A549 (cell line): Measurements from ENCODE around the gene MYH10. TPM values are rescaled to one million over a fixed set of nuclear protein-coding genes. Genes with fewer than 3 reads are reported as not detected.

Source experiments
- ATAC-seq, 2 experiments: fragments of 200-7000 bp in 1 of 2; fragments of >200 bp in 1 of 2; cut with Nextera tagmentation in 1 of 2; cut with Tn5 transposase in 1 of 2; 3 replicates each; pipeline versions ENCODE4 v1.8.0 to v1.9.1; 2018 to 2020; ENCODE audit warnings: mild to moderate bottlenecking in 1 of 2, moderate library complexity in 1 of 2
- CTCF ChIA-PET: fragments of 300-600 bp; sonication (Branson Sonifier 250); formaldehyde crosslinking; extraction: SDS; loops from one replicate; lab custom pipeline; 2021; ENCODE audit warnings: antibody characterized with exemption, inconsistent platforms; lab: Yijun Ruan, JAX
- POLR2A ChIA-PET: fragments of 350-600 bp; formaldehyde crosslinking; extraction: SDS; loops from one replicate; lab custom pipeline; 2021; ENCODE audit warnings: antibody characterized with exemption, inconsistent platforms; lab: Yijun Ruan, JAX
- DNase-seq, 2 experiments: peaks; one replicate each; pipeline versions ENCODE4 v3.0.0 to v3.0.0-alpha.2; 2011 to 2016; ENCODE audit warnings: low read depth in 1 of 2, low spot score in 1 of 2
- FAIRE-seq: peaks from 2 replicates; lab custom pipeline; 2011; peaks lifted over from hg19 to GRCh38; lab: Jason Lieb, UNC
- H3K27ac ChIP-seq, 2 experiments: fragments of >200 bp; sonication (Bioruptor Twin); formaldehyde crosslinking; 3 replicates each; pipeline ENCODE4 v1.5.1; 2016 to 2017
- H3K4me1 ChIP-seq: fragments of >200 bp; sonication (Bioruptor Twin); formaldehyde crosslinking; 3 replicates; pipeline ENCODE4 v1.6.1; 2016
- H3K4me2 ChIP-seq: fragments of >200 bp; sonication (Bioruptor Twin); formaldehyde crosslinking; 3 replicates; pipeline ENCODE4 v1.6.1; 2016
- H3K4me3 ChIP-seq: fragments of >200 bp; sonication (Bioruptor Twin); formaldehyde crosslinking; 3 replicates; pipeline ENCODE4 v1.5.1; 2016
- H3K9me3 ChIP-seq: fragments of >200 bp; sonication (Bioruptor Twin); formaldehyde crosslinking; 3 replicates; pipeline ENCODE4 v1.6.1; 2016
- CBX2 ChIP-seq: fragments of 200-600 bp; sonication (generic); IDR thresholded peaks from 2 replicates; pipeline ENCODE4 v1.6.1; 2016; ENCODE audit warnings: low read depth, mild to moderate bottlenecking, borderline replicate concordance
- EP300 ChIP-seq, 2 experiments: fragments of >200 bp; sonication (Bioruptor Twin); formaldehyde crosslinking; IDR thresholded peaks; 2 replicates in 1 of 2; 3 replicates in 1 of 2; pipeline ENCODE4 v1.6.1; 2016 to 2017
- FOSB ChIP-seq: fragments of 250-450 bp; sonication (Bioruptor Pico); IDR thresholded peaks from 2 replicates; pipeline ENCODE4 v1.5.0; 2020; ENCODE audit warnings: mild to moderate bottlenecking, moderate library complexity
- FOSL2 ChIP-seq, 2 experiments: fragments of 450-650 bp in 1 of 2; fragments of >200 bp in 1 of 2; sonication (Bioruptor Twin) in 1 of 2; formaldehyde crosslinking; IDR thresholded peaks; 2 replicates each; pipeline versions ENCODE4 v1.5.0 to v1.6.1; 2016 to 2020; ENCODE audit warnings: mild to moderate bottlenecking in 1 of 2, moderate library complexity in 1 of 2
- FOXS1 ChIP-seq: fragments of 250-450 bp; sonication (Bioruptor Pico); IDR thresholded peaks from 2 replicates; pipeline ENCODE4 v1.5.0; 2020; ENCODE audit warnings: mild to moderate bottlenecking, moderate library complexity
- HDAC2 ChIP-seq: fragments of 200-600 bp; sonication (generic); IDR thresholded peaks from 2 replicates; pipeline ENCODE4 v1.6.1; 2016
- HMGXB4 ChIP-seq: fragments of 250-450 bp; sonication (Bioruptor Pico); IDR thresholded peaks from 2 replicates; pipeline ENCODE4 v1.5.0; 2021; ENCODE audit warnings: mild to moderate bottlenecking, moderate library complexity, borderline replicate concordance
- HOXA7 ChIP-seq: fragments of 250-450 bp; sonication (Bioruptor Pico); IDR thresholded peaks from 2 replicates; pipeline ENCODE4 v1.5.0; 2020; ENCODE audit warnings: mild to moderate bottlenecking, moderate library complexity
- HOXB5 ChIP-seq: fragments of 250-450 bp; sonication (Bioruptor Pico); IDR thresholded peaks from 2 replicates; pipeline ENCODE4 v1.5.0; 2020; ENCODE audit warnings: mild to moderate bottlenecking, moderate library complexity
- KDM1A ChIP-seq: fragments of 200-600 bp; sonication (generic); IDR thresholded peaks from 2 replicates; pipeline ENCODE4 v1.6.1; 2016; ENCODE audit warnings: low read depth, mild to moderate bottlenecking
- MAFK ChIP-seq: fragments of 450-650 bp; IDR thresholded peaks from 2 replicates; pipeline ENCODE4 v1.6.1; 2014; ENCODE audit not compliant: partially characterized antibody
- NPAS2 ChIP-seq: fragments of 250-450 bp; sonication (Bioruptor Pico); IDR thresholded peaks from 2 replicates; pipeline ENCODE4 v1.8.0; 2022; ENCODE audit warnings: mild to moderate bottlenecking, moderate library complexity, borderline replicate concordance
- PBX3 ChIP-seq: IDR thresholded peaks from 2 replicates; pipeline ENCODE4 v1.6.1; 2012
- POLR2AphosphoS2 ChIP-seq: conservative IDR thresholded peaks from 2 replicates; pipeline ENCODE4 v1.6.1; 2012; ENCODE audit warnings: low read length, improper control_type of control experiment, inconsistent platforms
- RCOR1 ChIP-seq: fragments of 150-350 bp; IDR thresholded peaks from 2 replicates; pipeline ENCODE4 v1.6.1; 2014; ENCODE audit warnings: antibody characterized with exemption, low read length, low read depth
- RFX5 ChIP-seq: fragments of 450-650 bp; IDR thresholded peaks from 2 replicates; pipeline ENCODE4 v1.7.1; 2014; ENCODE audit warnings: antibody characterized with exemption, mild to moderate bottlenecking, moderate library complexity
- TFCP2L1 ChIP-seq: fragments of 250-450 bp; sonication (Bioruptor Pico); IDR thresholded peaks from 2 replicates; pipeline ENCODE4 v1.5.0; 2021; ENCODE audit warnings: mild to moderate bottlenecking
- ZC3H11A ChIP-seq: fragments of 450-650 bp; IDR thresholded peaks from 2 replicates; pipeline ENCODE4 v1.6.1; 2014; ENCODE audit warnings: antibody characterized with exemption, mild to moderate bottlenecking
- ZNF302 ChIP-seq: fragments of 250-450 bp; sonication (Bioruptor Pico); IDR thresholded peaks from 2 replicates; pipeline ENCODE4 v1.9.0; 2021; ENCODE audit warnings: inconsistent platforms, mild to moderate bottlenecking, moderate library complexity
- WGBS: methylation state at CpG from one replicate; pipeline ENCODE4 v1.1.6; 2017; ENCODE audit errors: missing lambda C conversion rate; 5-methylcytosine and 5-hydroxymethylcytosine counted together
- polyA plus RNA-seq, 4 experiments: library from polyadenylated mRNA; depleted of rRNA in 3 of 4; stranded (reverse); fragments of >200 nt; fragmentation: RNase III in 1 of 4; extraction: RNeasy Plus Mini Kit Qiagen cat#74134 plus additional on column Dnase treatment in 1 of 4; gene quantifications; 2 replicates in 3 of 4; 3 replicates in 1 of 4; pipeline ENCODE4 v1.2.3, GENCODE V29; 2011 to 2017
- TF ChIP-seq, protein P1 (sequence below): fragments of >200 bp; sonication (Bioruptor Twin); formaldehyde crosslinking; IDR thresholded peaks from 3 replicates; pipeline ENCODE4 v1.6.1; 2016
- TF ChIP-seq, protein P2 (sequence below): fragments of 450-650 bp; IDR thresholded peaks from 2 replicates; pipeline ENCODE4 v1.6.1; 2014; ENCODE audit warnings: antibody characterized with exemption

Gene MYH10
- polyA plus RNA-seq, 2 of the 4 experiments (the other 2 are of a cell fraction) = 26.5 to 28.3 TPM

DNA sequence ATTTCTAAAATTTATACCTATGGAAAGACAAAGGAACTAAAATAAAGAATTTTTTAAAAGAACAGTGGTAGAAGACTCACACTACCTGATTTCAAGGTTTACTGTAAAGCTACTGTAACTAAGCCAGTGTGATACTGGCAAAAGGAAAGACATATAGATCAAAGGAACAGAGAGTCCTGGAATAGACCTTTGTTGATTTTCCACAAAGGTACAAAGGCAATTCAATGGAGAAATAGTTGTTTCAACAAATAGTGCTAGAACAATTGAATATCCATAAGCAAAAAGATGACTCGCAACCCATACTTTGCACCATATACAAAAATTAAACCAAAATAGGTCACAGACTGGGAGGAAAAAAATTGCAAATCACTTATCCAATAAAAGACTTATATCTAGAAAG, 36.7 kb downstream of the MYH10 start (continued):
- TF ChIP-seq CBX2 = no peak
- TF ChIP-seq FOXS1 (CRISPR knock-in tag) = no peak

DNA sequence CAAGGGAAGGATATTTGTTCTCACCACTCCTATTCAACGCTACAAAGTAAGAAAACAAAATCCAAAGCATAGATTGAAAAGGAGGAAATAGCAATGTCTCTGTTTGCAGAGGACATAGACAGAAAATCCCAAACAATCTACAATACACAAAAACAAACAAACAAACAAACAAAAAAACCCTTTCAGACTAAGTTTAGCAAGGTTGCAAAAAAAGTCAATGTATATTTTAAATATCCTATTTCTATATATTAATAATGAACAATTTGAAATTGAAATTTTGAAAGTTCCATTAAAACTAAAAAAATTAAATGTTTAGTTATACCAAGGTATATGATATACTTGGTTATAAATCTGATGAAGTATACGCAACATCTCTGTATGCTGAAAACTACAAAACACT, 37.2 kb downstream of the MYH10 start:
- ATAC-seq = no peak
- TF ChIP-seq MAFK (peak; percentile 24), TFCP2L1 (CRISPR knock-in tag) (no peak)
- TF ChIP-seq, all 56 proteins: peak for 1
- POLR2A ChIA-PET = no interaction called here
- no peaks in the 10 kb centered on the region for H3K4me1 ChIP-seq
- FAIRE-seq (no peak), DNase-seq (no peak)
- CTCF ChIA-PET = no interaction called here
- H3K9me3 ChIP-seq = no peaks in the 10 kb centered on the region
- H3K4me2 ChIP-seq = no peak overlapping the region
- no peak overlapping the region for H3K4me3 ChIP-seq
- WGBS = 94% methylated on average over 2 of the region's 2 CpGs
- no peak overlapping the region for H3K27ac ChIP-seq

DNA sequence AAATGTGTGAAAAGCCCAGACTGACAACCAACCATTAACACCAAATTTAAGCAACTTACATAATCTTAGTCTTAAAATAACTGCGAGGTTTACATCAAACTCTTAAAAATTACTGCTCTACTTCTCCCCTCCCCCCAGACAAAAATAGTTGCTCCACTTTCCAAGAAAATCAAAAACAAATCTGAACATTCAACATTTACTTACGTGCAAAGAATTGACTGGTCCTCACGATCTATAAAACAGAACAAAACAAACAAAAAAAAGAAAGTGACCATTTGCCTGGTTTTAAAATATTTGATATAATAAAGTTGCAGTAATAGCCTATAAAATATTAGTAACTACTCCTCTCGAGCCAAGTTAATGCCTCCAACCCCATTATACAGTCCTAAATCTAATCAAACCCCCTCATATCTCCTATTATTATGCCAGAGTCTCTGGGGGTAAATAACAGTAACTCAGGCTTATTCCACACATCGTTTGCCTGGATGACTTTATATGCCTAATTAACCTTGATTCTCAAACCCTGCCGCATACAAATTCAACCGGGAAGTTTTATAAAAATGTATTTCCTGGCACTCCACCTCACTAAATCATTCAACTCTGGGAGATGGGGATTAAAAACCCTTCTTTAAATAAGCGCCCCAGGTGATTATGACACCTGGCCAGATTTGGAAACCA, 41.5 kb downstream of the MYH10 start:
- no peak for ATAC-seq
- no peak overlapping the region for H3K4me3 ChIP-seq
- TF ChIP-seq HOXA7 (CRISPR knock-in tag) (no peak), HDAC2 (no peak), EP300 (IDR thresholded peaks at IDR 0.05) (no peak), FOSB (no peak), NPAS2 (CRISPR knock-in tag) (no peak), PBX3 (no peak), POLR2AphosphoS2 (no peak), HOXB5 (CRISPR knock-in tag) (no peak), RCOR1 (no peak), ZC3H11A (no peak), HMGXB4 (CRISPR knock-in tag) (no peak), FOSL2 (IDR thresholded peaks at IDR 0.05) (no peak), FOSL2 (CRISPR knock-in tag; IDR thresholded peaks at IDR 0.05) (no peak), ZNF302 (CRISPR knock-in tag) (no peak), KDM1A (no peak), RFX5 (no peak)
- TF ChIP-seq, protein P1, sequence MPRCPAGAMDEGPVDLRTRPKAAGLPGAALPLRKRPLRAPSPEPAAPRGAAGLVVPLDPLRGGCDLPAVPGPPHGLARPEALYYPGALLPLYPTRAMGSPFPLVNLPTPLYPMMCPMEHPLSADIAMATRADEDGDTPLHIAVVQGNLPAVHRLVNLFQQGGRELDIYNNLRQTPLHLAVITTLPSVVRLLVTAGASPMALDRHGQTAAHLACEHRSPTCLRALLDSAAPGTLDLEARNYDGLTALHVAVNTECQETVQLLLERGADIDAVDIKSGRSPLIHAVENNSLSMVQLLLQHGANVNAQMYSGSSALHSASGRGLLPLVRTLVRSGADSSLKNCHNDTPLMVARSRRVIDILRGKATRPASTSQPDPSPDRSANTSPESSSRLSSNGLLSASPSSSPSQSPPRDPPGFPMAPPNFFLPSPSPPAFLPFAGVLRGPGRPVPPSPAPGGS = no peak
- TF ChIP-seq, protein P2, sequence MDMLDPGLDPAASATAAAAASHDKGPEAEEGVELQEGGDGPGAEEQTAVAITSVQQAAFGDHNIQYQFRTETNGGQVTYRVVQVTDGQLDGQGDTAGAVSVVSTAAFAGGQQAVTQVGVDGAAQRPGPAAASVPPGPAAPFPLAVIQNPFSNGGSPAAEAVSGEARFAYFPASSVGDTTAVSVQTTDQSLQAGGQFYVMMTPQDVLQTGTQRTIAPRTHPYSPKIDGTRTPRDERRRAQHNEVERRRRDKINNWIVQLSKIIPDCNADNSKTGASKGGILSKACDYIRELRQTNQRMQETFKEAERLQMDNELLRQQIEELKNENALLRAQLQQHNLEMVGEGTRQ = no peak
- CTCF ChIA-PET = interaction anchor here (1.0 kb wide), 1 partner anchor 10 kb away, joined by 4 read pairs; no protein-coding TSS in a partner anchor
- no peak for DNase-seq
- WGBS = 77% methylated on average over 8 of the region's 8 CpGs
- FAIRE-seq = no peak
- no peak overlapping the region for H3K27ac ChIP-seq
- POLR2A ChIA-PET = no interaction called here
- no peaks in the 10 kb centered on the region for H3K9me3 ChIP-seq
- H3K4me2 ChIP-seq = no peak overlapping the region
- H3K4me1 ChIP-seq = no peaks in the 10 kb centered on the region
